GM10266 (cell line): Measurements from ENCODE around the gene NAT14.
"Not testable (repeated sequence)": the region's sequence is repeated elsewhere in the genome, so short reads cannot be mapped to it uniquely, and the experiment has no call there.

Experiments
- DNase-seq: peaks from one replicate; pipeline ENCODE4 v3.0.0; 2012; ENCODE audit errors: extremely low spot score
- TF ChIP-seq, protein P1 (sequence below): IDR thresholded peaks from 2 replicates; pipeline ENCODE4 v1.5.1; 2012; ENCODE audit warnings: mild to moderate bottlenecking, low read depth; ENCODE audit not compliant: control insufficient read depth, insufficient read depth; ENCODE audit errors: missing control alignments

NAT14 gene

DNA sequence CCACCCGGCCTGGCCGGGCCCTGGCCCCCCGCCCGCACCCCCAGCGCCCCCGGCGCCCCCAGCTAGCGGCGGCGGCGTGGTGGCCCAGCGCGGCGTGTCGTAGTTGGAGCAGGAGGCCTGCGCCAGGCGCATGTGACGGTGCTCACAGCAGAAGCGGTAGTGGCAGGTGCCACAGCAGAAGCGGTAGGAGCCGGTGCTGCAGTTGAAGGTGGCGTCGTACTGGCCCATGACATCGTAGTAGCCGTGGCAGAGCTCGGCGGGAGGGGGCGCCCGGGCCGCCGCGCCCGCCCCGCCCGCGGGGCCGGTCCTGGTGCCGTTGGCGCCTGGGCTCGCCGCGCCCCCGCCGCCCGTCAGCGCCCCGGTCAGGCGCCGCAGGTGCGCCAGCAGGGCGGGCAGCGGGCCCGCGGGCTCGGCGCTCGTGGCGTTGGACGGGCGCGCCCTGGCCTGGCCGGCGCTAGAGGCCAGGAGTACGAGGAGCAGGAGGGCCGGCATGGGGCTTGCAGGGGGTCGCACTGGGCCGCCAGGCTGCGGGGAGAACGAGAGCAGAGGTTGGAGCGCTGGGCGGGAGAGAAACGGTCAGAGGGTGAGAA lies 42.5 kb upstream of the NAT14 start:
- TF ChIP-seq, protein P1, sequence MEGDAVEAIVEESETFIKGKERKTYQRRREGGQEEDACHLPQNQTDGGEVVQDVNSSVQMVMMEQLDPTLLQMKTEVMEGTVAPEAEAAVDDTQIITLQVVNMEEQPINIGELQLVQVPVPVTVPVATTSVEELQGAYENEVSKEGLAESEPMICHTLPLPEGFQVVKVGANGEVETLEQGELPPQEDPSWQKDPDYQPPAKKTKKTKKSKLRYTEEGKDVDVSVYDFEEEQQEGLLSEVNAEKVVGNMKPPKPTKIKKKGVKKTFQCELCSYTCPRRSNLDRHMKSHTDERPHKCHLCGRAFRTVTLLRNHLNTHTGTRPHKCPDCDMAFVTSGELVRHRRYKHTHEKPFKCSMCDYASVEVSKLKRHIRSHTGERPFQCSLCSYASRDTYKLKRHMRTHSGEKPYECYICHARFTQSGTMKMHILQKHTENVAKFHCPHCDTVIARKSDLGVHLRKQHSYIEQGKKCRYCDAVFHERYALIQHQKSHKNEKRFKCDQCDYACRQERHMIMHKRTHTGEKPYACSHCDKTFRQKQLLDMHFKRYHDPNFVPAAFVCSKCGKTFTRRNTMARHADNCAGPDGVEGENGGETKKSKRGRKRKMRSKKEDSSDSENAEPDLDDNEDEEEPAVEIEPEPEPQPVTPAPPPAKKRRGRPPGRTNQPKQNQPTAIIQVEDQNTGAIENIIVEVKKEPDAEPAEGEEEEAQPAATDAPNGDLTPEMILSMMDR: no peak
- no peak for DNase-seq

DNA sequence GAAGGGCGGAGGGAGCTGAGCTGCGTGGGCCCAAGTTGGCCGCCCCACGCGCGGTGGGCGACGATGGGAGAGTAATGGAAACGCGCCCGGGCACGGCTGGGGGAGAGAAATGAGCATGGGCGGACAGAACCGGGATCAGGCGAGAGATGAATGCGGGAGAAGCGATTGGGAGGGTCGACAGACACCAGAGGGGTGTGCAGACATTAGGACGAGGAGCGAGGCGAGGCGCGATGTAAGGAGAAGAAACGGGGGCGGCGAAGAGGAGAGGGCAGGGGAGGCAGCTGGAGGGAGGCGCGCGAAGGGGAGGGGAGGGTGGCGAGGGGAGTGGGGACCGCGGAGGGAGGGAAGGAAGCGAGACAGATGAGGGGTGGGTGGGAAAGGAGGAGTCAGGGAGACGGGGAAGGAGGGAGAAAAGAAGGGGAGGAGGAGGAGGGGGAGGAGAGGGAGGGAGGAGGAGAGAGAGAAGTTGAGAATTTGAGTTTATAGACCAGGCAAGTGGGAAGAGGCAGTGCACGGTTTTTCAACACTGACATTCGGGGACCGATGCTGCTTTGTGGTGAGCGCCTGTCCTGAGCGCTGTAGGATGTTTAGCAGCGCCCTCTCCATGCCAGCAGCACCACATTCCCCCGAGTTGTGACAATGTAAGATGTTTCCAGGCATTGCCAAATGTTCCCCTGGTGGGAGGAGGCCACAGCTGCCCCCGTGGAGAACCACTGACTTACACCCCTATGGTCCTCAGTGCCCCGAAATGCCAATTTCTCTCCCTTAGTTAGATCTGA lies 41.8 kb upstream of the NAT14 start, which contains the start of gene SHISA7:
Gene SHISA7, minus strand, starts transcription at position 256 of the 779 bp plus-strand sequence. CDS start 437 bp downstream, outside the sequence.
- no peak for DNase-seq
- TF ChIP-seq, protein P1: no peak

DNA sequence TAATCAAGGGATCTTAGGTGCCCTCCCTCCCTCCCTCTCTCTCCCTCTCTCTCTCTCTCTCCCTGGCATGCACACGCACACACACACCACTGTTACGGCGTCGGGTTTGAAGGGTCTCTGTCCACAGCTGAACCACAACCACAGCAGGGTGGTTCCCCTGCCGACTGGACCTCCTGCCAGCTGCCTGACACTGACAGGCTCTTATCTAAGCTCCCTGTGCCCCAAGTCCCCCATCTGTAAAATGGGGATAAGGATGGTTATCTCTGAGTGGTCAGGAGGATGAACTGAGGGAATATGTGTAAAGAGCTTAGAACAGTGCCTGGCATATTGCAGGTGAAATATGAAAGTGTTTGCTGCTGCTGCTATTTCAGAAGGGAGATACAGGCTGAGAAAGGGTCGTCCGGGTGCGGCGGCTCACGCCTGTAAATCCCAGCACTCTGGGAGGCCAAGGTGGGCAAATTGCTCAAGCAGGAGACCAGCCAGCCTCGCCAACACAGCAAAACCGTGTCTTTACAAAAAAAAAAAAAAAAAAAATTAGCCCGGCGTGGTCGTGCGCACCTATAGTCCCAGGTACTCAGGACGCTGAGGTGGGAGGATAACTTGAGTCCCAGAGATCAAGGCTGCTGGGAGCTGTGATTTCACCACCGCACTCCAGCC lies 41.0 kb upstream of the NAT14 start:
- TF ChIP-seq, protein P1: no peak
- DNase-seq: no peak

DNA sequence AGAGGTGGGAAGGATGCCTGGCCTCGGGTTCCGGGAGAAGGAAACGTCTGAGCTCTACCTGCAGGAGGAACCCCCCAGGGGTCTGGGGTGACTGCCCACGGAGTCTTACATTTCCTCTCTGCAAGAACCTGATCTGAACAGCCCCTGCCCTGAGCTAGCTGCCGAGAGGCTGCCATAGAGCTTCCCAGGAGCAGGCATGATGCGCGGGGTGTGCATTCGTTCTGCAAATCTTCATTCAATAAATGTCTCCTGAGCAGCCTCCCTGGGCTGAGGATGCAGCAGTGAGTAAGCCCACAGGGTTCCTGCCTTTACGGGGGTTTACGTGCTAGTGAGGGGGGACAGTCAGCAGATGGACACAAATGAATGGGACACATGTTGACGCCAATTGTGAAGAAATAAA lies 40.3 kb upstream of the NAT14 start:
- no peak for DNase-seq
- TF ChIP-seq, protein P1: no peak

DNA sequence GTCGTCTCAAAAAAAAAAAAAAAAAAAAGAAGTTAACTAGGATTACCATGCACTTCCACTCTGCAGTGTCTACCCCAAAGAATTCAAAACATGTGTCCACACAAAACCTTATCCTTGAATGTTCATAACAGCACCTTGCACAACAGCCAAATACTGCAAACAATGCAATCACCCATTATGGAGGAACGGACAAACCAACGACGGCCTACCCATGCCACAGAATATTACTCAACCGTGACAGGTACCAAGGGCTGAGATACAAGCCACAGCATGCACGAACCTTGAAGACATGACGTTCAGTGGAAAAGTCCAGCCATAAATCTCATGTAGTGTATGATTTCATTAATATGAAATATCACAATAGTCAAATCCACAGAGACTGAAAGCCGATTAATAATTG lies 38.9 kb upstream of the NAT14 start:
- TF ChIP-seq, protein P1: no peak
- no peak for DNase-seq

DNA sequence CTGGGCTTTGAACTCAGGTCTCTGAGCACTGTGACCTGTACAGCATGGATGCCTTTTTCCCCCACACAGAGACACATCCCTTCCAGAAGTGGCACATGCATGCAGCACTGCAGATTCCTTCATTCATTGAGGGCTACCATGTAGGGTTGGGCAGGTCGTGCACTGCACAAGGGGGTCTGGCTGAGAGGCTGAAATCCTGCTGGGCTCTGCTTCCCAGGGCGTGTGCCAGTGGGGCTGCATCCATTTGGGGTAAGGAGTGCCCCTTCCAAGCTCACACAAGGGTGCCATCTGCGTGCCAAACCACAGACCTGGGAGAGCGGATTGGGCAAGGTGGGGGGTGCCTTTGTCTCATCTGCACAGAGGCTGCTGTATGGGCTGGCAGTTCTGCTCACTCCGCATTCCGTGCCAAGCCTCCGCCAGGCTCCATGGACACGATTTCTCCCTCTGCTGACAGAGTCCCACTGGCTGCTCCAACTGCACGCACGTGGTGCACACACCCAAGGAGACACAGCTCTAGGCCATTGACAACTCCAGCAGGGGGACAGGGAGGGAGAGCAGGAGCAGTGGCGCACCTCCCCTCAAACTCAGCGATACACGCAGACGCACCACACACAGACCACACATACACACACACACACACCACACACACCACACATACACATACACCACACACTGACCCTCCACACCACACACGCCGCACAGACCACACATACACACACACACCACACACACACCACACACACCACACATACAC lies 37.4 kb upstream of the NAT14 start:
- TF ChIP-seq, protein P1: no peak
- DNase-seq: no peak

DNA sequence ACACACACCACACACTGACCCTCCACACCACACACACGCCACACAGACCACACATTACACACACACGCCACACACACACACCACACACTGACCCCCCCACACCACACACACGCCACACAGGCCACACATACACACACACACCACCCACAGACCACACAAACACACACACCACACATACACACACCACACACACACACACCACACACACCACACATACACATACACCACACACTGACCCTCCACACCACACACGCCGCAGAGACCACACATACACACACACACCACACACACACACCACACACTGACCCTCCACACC lies 36.9 kb upstream of the NAT14 start:
- not testable (repeated sequence) for DNase-seq
